ENCODE results near the gene GNB5.

The GNB5 gene

DNA sequence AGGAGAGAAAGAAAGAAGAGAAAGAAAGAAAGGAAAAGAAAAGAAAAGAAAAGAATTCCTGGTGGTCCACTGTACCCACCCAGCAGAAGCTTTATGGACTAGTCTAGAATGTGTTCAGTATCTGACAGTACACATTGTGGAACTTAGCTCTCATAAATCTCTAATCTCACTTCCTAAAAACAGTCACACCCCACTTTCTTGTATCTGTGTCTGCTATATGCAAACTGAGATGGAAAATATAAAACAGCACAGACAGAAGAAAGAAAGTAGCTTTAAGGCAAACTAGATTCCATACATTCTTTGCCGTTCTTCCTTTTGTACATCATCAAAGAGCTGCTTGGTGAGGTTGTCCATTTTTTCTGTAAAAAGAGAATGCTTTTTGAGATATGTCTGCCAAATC lies 41.1 kb upstream of the GNB5 start:
- no peaks in the 10 kb centered on the region for H3K4me1 ChIP-seq (ENCODE audit: low read length)
- no peaks in the 10 kb centered on the region for H3K9me3 ChIP-seq (replicated peaks; ENCODE audit: insufficient read depth, low read length)
- no peak overlapping the region for H3K9ac ChIP-seq (ENCODE audit: low read length)
- H3K27ac ChIP-seq (ENCODE audit: low read length), result peak overlapping the region; percentile 0; the same call in 1 of the 2 replicates
- no peak overlapping the region for H3K4me3 ChIP-seq (ENCODE audit: low read length)
- TF ChIP-seq, protein P1, sequence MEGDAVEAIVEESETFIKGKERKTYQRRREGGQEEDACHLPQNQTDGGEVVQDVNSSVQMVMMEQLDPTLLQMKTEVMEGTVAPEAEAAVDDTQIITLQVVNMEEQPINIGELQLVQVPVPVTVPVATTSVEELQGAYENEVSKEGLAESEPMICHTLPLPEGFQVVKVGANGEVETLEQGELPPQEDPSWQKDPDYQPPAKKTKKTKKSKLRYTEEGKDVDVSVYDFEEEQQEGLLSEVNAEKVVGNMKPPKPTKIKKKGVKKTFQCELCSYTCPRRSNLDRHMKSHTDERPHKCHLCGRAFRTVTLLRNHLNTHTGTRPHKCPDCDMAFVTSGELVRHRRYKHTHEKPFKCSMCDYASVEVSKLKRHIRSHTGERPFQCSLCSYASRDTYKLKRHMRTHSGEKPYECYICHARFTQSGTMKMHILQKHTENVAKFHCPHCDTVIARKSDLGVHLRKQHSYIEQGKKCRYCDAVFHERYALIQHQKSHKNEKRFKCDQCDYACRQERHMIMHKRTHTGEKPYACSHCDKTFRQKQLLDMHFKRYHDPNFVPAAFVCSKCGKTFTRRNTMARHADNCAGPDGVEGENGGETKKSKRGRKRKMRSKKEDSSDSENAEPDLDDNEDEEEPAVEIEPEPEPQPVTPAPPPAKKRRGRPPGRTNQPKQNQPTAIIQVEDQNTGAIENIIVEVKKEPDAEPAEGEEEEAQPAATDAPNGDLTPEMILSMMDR (IDR thresholded peaks at IDR 0.05; ENCODE audit: low read length), result no peak
- TF ChIP-seq EZH2phosphoT487 (IDR thresholded peaks at IDR 0.05; ENCODE audit: low read length) (no peak), EZH2 (optimal IDR thresholded peaks at IDR 0.05; ENCODE audit: low read depth, low read length) (no peak)
- no peak overlapping the region for H2AFZ ChIP-seq (ENCODE audit: low read length)
- DNase-seq, result no peak
- no peaks in the 10 kb centered on the region for H3K79me2 ChIP-seq (ENCODE audit: low read length)
- H4K20me1 ChIP-seq (ENCODE audit: insufficient read depth, low read length), result no peaks in the 10 kb centered on the region
- H3K9me2 ChIP-seq (replicated peaks; ENCODE audit: insufficient read depth, low read length), result no peaks in the 10 kb centered on the region
- no peaks in the 10 kb centered on the region for H3K36me3 ChIP-seq (replicated peaks; ENCODE audit: insufficient read depth, low read length)
- 0 out of 2 replicates have a peak, but pooled peaks cover 5% of the 10 kb centered on the region for H3F3A ChIP-seq (ENCODE audit: insufficient read depth, low read length)
- H3K27me3 ChIP-seq (replicated peaks; ENCODE audit: insufficient read depth, low read length), result no peaks in the 10 kb centered on the region
- H3K4me2 ChIP-seq (ENCODE audit: low read depth, low read length), result no peak overlapping the region

DNA sequence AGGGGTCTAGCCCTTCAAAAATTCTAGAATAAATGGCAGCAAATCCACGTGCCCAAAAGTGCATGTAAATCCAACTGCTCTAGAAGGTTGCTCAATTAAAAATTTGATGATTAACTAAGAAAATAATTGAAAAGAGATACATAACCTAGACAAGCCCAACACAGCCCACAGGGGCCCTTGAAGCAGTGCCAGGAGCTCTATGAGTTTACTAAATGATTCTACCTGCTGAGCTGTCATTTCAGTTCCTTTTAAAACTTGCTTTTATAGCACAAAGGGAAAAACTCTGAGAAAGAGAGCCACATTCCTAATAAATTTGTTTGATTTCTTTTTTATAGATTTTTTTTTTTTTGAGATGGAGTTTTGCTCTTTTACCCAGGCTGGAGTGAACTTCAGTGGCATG lies 38.9 kb upstream of the GNB5 start:
- Histone ChIP-seq H3K36me3 (replicated peaks; ENCODE audit: insufficient read depth, low read length) (no peaks in the 10 kb centered on the region), H3K9ac (ENCODE audit: low read length) (no peak overlapping the region), H3F3A (ENCODE audit: insufficient read depth, low read length) (0 out of 2 replicates have a peak, but pooled peaks cover 5% of the 10 kb centered on the region), H3K9me2 (replicated peaks; ENCODE audit: insufficient read depth, low read length) (no peaks in the 10 kb centered on the region), H3K4me1 (ENCODE audit: low read length) (no peaks in the 10 kb centered on the region), H3K27ac (ENCODE audit: low read length) (no peak overlapping the region), H4K20me1 (ENCODE audit: insufficient read depth, low read length) (no peaks in the 10 kb centered on the region), H3K79me2 (ENCODE audit: low read length) (no peaks in the 10 kb centered on the region), H3K27me3 (replicated peaks; ENCODE audit: insufficient read depth, low read length) (no peaks in the 10 kb centered on the region), H3K4me3 (ENCODE audit: low read length) (no peak overlapping the region), H3K9me3 (replicated peaks; ENCODE audit: insufficient read depth, low read length) (no peaks in the 10 kb centered on the region), H3K4me2 (ENCODE audit: low read depth, low read length) (no peak overlapping the region), H2AFZ (ENCODE audit: low read length) (no peak overlapping the region)
- DNase-seq, result no peak
- TF ChIP-seq EZH2phosphoT487 (IDR thresholded peaks at IDR 0.05; ENCODE audit: low read length) (no peak), EZH2 (optimal IDR thresholded peaks at IDR 0.05; ENCODE audit: low read depth, low read length) (no peak)
- TF ChIP-seq, protein P1 (IDR thresholded peaks at IDR 0.05; ENCODE audit: low read length), result no peak

DNA sequence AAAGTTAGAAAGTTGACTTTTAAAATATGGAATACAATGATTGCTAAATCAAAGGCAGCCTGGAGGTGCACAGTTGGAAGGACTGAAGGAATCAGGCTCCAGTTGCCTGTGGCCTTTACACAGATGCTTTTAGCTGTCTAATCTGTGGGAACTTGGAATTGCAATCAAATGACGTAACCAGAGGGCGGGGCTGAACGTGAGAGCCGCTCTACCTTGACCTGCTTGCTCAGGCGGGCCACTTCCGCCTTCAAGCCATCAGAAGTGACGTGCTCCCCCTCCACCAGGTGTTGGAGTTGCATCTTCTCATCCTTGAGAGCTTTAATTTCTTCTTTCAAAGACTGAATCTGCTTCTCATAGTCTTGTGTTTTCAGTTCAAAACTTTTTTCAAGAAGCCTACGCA lies 37.7 kb upstream of the GNB5 start:
- H3K9me3 ChIP-seq (replicated peaks; ENCODE audit: insufficient read depth, low read length), result no peaks in the 10 kb centered on the region
- H3K4me1 ChIP-seq (ENCODE audit: low read length), result no peaks in the 10 kb centered on the region
- no peak overlapping the region for H3K4me2 ChIP-seq (ENCODE audit: low read depth, low read length)
- no peaks in the 10 kb centered on the region for H3K27me3 ChIP-seq (replicated peaks; ENCODE audit: insufficient read depth, low read length)
- no peak overlapping the region for H3K27ac ChIP-seq (ENCODE audit: low read length)
- H4K20me1 ChIP-seq (ENCODE audit: insufficient read depth, low read length), result no peaks in the 10 kb centered on the region
- H2AFZ ChIP-seq (ENCODE audit: low read length), result no peak overlapping the region
- no peak for TF ChIP-seq EZH2phosphoT487 (IDR thresholded peaks at IDR 0.05; ENCODE audit: low read length)
- no peak for TF ChIP-seq EZH2 (optimal IDR thresholded peaks at IDR 0.05; ENCODE audit: low read depth, low read length)
- TF ChIP-seq, protein P1 (IDR thresholded peaks at IDR 0.05; ENCODE audit: low read length), result no peak
- H3F3A ChIP-seq (ENCODE audit: insufficient read depth, low read length), result 0 out of 2 replicates have a peak, but pooled peaks cover 5% of the 10 kb centered on the region
- no peaks in the 10 kb centered on the region for H3K9me2 ChIP-seq (replicated peaks; ENCODE audit: insufficient read depth, low read length)
- H3K36me3 ChIP-seq (replicated peaks; ENCODE audit: insufficient read depth, low read length), result no peaks in the 10 kb centered on the region
- no peak overlapping the region for H3K4me3 ChIP-seq (ENCODE audit: low read length)
- DNase-seq, result peak; percentile 19
- H3K9ac ChIP-seq (ENCODE audit: low read length), result no peak overlapping the region
- no peaks in the 10 kb centered on the region for H3K79me2 ChIP-seq (ENCODE audit: low read length)
